ENCODE results near the gene B3GNT9.

Gene B3GNT9

GRCh38 chr16:67112591-67113399 is 38.0 kb downstream of the B3GNT9 start:
- DNase-seq (ENCODE audit: low spot score) = no peak

GRCh38 chr16:67111951-67112444 is 38.8 kb downstream of the B3GNT9 start:
- DNase-seq (ENCODE audit: low spot score) = no peak

GRCh38 chr16:67109407-67110135 is 41.2 kb downstream of the B3GNT9 start, which contains the start of gene PHAF1:
Gene PHAF1 (plus strand): TSS chr16:67109941. CDS start chr16:67110176, 235 bp downstream.
- DNase-seq (ENCODE audit: low spot score) = peak; percentile 99

- DNase-seq (ENCODE audit: low spot score) = no peak
Observed at GRCh38 chr16:67108931-67109406, 41.8 kb downstream of the B3GNT9 start.

- no peak for DNase-seq (ENCODE audit: low spot score)
Observed at GRCh38 chr16:67108489-67108888, 42.3 kb downstream of the B3GNT9 start.

GRCh38 chr16:67105881-67106280 is 44.9 kb downstream of the B3GNT9 start:
- DNase-seq (ENCODE audit: low spot score) = no peak

- no peak for DNase-seq (ENCODE audit: low spot score)
Observed at GRCh38 chr16:67105246-67105645, 45.6 kb downstream of the B3GNT9 start.

- no peak for DNase-seq (ENCODE audit: low spot score)
Observed at GRCh38 chr16:67104845-67105244, 46.0 kb downstream of the B3GNT9 start.

GRCh38 chr16:67104061-67104460 is 46.7 kb downstream of the B3GNT9 start:
- peak; percentile 41 for DNase-seq (ENCODE audit: low spot score)

GRCh38 chr16:67101311-67102082 is 49.3 kb downstream of the B3GNT9 start:
- DNase-seq (ENCODE audit: low spot score) = no peak

- DNase-seq (ENCODE audit: low spot score) = peak; percentile 41
Observed at GRCh38 chr16:67100569-67101310, 50.1 kb downstream of the B3GNT9 start.

- DNase-seq (ENCODE audit: low spot score) = no peak
Observed at GRCh38 chr16:67098599-67098998, 52.2 kb downstream of the B3GNT9 start.

Measured in hepatic stellate cell (primary cell).